ENCODE data around the gene CALCOCO1. TPM values are rescaled to one million over a fixed set of nuclear protein-coding genes. Genes with fewer than 3 reads are reported as not detected.

The CALCOCO1 gene
- total and polyA plus RNA-seq, 4 donors: 24.4 to 67.4 (median 43.2) TPM

DNA sequence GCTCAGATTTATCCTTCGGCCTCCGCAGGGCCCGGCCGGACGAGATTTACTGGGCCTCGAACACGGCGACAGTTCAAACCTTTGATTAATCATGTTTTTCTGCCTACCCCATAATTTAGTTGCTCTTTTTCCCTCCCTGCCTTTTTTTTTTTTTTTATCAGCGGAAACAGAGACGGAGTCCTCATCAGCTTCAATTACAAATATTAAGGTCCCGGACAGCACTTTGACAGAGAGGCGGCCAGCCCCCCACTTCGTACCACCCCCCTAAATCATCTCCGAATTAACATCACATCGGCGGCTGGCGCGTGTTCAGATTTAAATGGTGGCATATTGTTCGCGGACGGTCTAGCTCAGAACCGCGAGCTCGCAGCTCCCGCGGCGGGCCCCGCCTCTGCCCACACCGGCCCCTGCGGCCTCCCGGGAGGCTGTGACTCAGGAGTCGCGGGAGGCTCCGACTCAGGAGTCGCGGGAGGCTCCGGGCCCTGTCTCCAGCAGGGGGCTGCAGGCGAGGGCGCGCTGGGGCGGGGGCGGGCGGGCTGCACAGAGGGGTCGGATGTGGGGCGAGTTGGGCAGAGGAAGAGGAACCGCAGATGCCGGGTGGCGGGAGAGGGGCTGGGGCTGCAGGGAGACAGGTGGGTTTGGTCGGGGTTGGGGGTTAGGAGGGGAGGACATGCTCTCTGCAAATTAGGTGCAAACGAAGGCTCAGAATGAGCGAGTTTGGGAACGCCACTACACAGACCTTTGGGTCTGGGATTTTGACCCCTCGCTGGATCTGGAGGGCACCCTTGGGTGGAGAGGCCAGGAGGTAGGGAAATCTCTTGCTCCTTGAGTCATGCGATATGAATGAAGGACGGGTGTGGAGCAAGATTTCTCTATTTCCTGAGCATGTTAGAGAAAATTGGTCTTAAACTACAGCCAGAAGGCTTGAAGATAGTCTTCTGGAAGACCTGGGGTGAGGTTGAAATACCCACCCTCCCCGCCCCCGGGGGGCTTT lies 31.8 kb downstream of the CALCOCO1 start:
- Histone ChIP-seq H3K4me3 (ENCODE audit: low read depth in 1 of 3, low read length in 3 of 3) (peak overlapping the region in 1 of 3 donors; percentile 29), H3K4me1 (ENCODE audit: control insufficient read depth in 4 of 4, insufficient read depth in 4 of 4, low read length in 3 of 4) (peaks cover 3 to 11% (median 5%) of the 10 kb centered on the region in 4 donors), H3K27ac (ENCODE audit: low read depth in 1 of 2, low read length in 2 of 2) (no peak overlapping the region), H3K9ac (ENCODE audit: low read depth in 1 of 2, low read length in 2 of 2) (no peak overlapping the region), H3K36me3 (ENCODE audit: control insufficient read depth in 4 of 4, insufficient read depth in 3 of 4, low read depth in 1 of 4, low read length in 3 of 4) (no peaks in the 10 kb centered on the region), H3K27me3 (ENCODE audit: control insufficient read depth in 4 of 4, insufficient read depth in 4 of 4, low read length in 3 of 4) (peaks cover 4 to 9% (median 7%) of the 10 kb centered on the region in 4 donors), H3K9me3 (ENCODE audit: control insufficient read depth in 4 of 4, low read length in 3 of 4) (no peaks in the 10 kb centered on the region)
- no peak for TF ChIP-seq HNF4G (IDR thresholded peaks at IDR 0.05)
- TF ChIP-seq YY1 (IDR thresholded peaks at IDR 0.05): no peak
- no peak for TF ChIP-seq NR2F2 (IDR thresholded peaks at IDR 0.05)
- TF ChIP-seq FOXA1 (IDR thresholded peaks at IDR 0.05): no peak
- TF ChIP-seq FOXA2 (IDR thresholded peaks at IDR 0.05): no peak
- no peak for TF ChIP-seq EGR1 (IDR thresholded peaks at IDR 0.05; ENCODE audit: low read depth in 2 of 2)
- TF ChIP-seq HNF4A (conservative IDR thresholded peaks at IDR 0.05): no peak
- TF ChIP-seq, protein P1, sequence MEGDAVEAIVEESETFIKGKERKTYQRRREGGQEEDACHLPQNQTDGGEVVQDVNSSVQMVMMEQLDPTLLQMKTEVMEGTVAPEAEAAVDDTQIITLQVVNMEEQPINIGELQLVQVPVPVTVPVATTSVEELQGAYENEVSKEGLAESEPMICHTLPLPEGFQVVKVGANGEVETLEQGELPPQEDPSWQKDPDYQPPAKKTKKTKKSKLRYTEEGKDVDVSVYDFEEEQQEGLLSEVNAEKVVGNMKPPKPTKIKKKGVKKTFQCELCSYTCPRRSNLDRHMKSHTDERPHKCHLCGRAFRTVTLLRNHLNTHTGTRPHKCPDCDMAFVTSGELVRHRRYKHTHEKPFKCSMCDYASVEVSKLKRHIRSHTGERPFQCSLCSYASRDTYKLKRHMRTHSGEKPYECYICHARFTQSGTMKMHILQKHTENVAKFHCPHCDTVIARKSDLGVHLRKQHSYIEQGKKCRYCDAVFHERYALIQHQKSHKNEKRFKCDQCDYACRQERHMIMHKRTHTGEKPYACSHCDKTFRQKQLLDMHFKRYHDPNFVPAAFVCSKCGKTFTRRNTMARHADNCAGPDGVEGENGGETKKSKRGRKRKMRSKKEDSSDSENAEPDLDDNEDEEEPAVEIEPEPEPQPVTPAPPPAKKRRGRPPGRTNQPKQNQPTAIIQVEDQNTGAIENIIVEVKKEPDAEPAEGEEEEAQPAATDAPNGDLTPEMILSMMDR (IDR thresholded peaks at IDR 0.05; ENCODE audit: low read depth, low read length, missing input control): no peak
- no peak for TF ChIP-seq RAD21 (IDR thresholded peaks at IDR 0.05)
- TF ChIP-seq, protein P2, sequence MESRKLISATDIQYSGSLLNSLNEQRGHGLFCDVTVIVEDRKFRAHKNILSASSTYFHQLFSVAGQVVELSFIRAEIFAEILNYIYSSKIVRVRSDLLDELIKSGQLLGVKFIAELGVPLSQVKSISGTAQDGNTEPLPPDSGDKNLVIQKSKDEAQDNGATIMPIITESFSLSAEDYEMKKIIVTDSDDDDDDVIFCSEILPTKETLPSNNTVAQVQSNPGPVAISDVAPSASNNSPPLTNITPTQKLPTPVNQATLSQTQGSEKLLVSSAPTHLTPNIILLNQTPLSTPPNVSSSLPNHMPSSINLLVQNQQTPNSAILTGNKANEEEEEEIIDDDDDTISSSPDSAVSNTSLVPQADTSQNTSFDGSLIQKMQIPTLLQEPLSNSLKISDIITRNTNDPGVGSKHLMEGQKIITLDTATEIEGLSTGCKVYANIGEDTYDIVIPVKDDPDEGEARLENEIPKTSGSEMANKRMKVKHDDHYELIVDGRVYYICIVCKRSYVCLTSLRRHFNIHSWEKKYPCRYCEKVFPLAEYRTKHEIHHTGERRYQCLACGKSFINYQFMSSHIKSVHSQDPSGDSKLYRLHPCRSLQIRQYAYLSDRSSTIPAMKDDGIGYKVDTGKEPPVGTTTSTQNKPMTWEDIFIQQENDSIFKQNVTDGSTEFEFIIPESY (IDR thresholded peaks at IDR 0.05): no peak
- no peak for TF ChIP-seq GABPA (IDR thresholded peaks at IDR 0.05 in 1 of 2, conservative IDR thresholded peaks at IDR 0.05 in 1 of 2)
- no peak for TF ChIP-seq SP1 (IDR thresholded peaks at IDR 0.05)
- TF ChIP-seq RXRA (IDR thresholded peaks at IDR 0.05): no peak
- TF ChIP-seq, protein P3, sequence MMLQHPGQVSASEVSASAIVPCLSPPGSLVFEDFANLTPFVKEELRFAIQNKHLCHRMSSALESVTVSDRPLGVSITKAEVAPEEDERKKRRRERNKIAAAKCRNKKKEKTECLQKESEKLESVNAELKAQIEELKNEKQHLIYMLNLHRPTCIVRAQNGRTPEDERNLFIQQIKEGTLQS (IDR thresholded peaks at IDR 0.05): no peak
- TF ChIP-seq, protein P4, sequence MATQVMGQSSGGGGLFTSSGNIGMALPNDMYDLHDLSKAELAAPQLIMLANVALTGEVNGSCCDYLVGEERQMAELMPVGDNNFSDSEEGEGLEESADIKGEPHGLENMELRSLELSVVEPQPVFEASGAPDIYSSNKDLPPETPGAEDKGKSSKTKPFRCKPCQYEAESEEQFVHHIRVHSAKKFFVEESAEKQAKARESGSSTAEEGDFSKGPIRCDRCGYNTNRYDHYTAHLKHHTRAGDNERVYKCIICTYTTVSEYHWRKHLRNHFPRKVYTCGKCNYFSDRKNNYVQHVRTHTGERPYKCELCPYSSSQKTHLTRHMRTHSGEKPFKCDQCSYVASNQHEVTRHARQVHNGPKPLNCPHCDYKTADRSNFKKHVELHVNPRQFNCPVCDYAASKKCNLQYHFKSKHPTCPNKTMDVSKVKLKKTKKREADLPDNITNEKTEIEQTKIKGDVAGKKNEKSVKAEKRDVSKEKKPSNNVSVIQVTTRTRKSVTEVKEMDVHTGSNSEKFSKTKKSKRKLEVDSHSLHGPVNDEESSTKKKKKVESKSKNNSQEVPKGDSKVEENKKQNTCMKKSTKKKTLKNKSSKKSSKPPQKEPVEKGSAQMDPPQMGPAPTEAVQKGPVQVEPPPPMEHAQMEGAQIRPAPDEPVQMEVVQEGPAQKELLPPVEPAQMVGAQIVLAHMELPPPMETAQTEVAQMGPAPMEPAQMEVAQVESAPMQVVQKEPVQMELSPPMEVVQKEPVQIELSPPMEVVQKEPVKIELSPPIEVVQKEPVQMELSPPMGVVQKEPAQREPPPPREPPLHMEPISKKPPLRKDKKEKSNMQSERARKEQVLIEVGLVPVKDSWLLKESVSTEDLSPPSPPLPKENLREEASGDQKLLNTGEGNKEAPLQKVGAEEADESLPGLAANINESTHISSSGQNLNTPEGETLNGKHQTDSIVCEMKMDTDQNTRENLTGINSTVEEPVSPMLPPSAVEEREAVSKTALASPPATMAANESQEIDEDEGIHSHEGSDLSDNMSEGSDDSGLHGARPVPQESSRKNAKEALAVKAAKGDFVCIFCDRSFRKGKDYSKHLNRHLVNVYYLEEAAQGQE (IDR thresholded peaks at IDR 0.05): no peak
- 7% methylated on average over 57 of the region's 57 CpGs for WGBS
- DNase-seq (ENCODE audit: low spot score): no peak
